Esophagus muscularis mucosa (tissue), 4 donors: ENCODE data around the gene CSTF2T.

Experiments used
- CTCF ChIP-seq, 3 experiments: fragments of 200-600 bp in 2 of 3; fragments of 450-650 bp in 1 of 3; sonication (generic) in 2 of 3; IDR thresholded peaks; one replicate each; pipeline ENCODE4 v1.5.1; 2017 to 2019; ENCODE audit warnings: antibody characterized with exemption in 3 of 3, mild to moderate bottlenecking in 2 of 3, moderate library complexity in 1 of 3
- EP300 ChIP-seq: sonication (generic); formaldehyde crosslinking; IDR thresholded peaks from one replicate; pipeline ENCODE4 v1.6.1; 2017; ENCODE audit warnings: antibody characterized with exemption
- POLR2AphosphoS5 ChIP-seq, 2 donors: sonication (generic); formaldehyde crosslinking; IDR thresholded peaks; one replicate each; pipeline ENCODE4 v1.6.1; 2017; ENCODE audit warnings: antibody characterized with exemption in 2 of 2

DNA sequence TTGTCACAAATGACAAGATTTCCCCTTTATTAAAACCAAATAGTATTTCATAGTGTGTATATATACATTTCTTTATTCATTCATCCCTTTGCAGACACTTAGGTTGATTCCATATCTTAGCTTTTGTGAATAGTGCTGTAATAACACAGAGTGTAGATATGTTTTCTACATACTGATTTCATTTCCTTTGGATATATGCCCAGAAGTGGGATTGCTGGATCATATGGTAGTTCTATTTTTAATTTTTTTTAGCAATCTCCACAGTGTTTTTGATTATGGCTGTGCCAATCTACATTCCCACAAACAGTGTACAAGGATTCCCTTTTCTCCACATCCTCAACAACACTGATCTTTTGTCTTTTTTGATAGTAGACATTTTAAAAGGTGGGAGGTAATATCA, 46.4 kb downstream of the CSTF2T start:
- TF ChIP-seq CTCF (IDR thresholded peaks at IDR 0.05) (no peak), EP300 (no peak), POLR2AphosphoS5 (IDR thresholded peaks at IDR 0.05) (no peak)
